Smooth muscle cell (in vitro differentiated cells): Measurements from ENCODE around the gene MED15. TPM values are rescaled to one million over a fixed set of nuclear protein-coding genes. Genes with fewer than 3 reads are reported as not detected.

ENCODE experiments used
- DNase-seq: peaks from one replicate; lab custom pipeline; 2025; ENCODE audit not compliant: unreplicated experiment; lab: John Stamatoyannopoulos, UW
- H2AFZ ChIP-seq: fragments of 200-600 bp; sonication (generic); 2 replicates; pipeline ENCODE4 v1.6.0; 2016; ENCODE audit warnings: antibody characterized with exemption, low read depth, mild to moderate bottlenecking
- H3F3A ChIP-seq: fragments of 200-600 bp; sonication (generic); 2 replicates; pipeline ENCODE4 v1.6.0; 2017; ENCODE audit warnings: antibody characterized with exemption, low read depth
- H3K27ac ChIP-seq: fragments of 200-600 bp; sonication (generic); 2 replicates; pipeline ENCODE4 v1.5.1; 2016; ENCODE audit warnings: low read depth, mild to moderate bottlenecking
- H3K27me3 ChIP-seq: fragments of 200-600 bp; sonication (generic); 2 replicates; pipeline ENCODE4 v1.6.1; 2016; ENCODE audit warnings: low read depth, mild to moderate bottlenecking
- H3K36me3 ChIP-seq: fragments of 200-600 bp; sonication (generic); 2 replicates; pipeline ENCODE4 v1.5.1; 2016; ENCODE audit warnings: low read depth
- H3K4me1 ChIP-seq: fragments of 200-600 bp; sonication (generic); 2 replicates; pipeline ENCODE4 v1.5.1; 2016; ENCODE audit warnings: low read depth
- H3K4me2 ChIP-seq: fragments of 200-600 bp; sonication (generic); 2 replicates; pipeline ENCODE4 v1.6.0; 2016; ENCODE audit warnings: mild to moderate bottlenecking
- H3K4me3 ChIP-seq: fragments of 200-600 bp; sonication (generic); 2 replicates; pipeline ENCODE4 v1.5.1; 2016; ENCODE audit warnings: mild to moderate bottlenecking
- H3K79me2 ChIP-seq: fragments of 200-600 bp; sonication (generic); 2 replicates; pipeline ENCODE4 v1.6.0; 2016; ENCODE audit warnings: low read depth, mild to moderate bottlenecking
- H3K9ac ChIP-seq: fragments of 200-600 bp; sonication (generic); 2 replicates; pipeline ENCODE4 v1.6.0; 2016; ENCODE audit warnings: low read depth
- H3K9me3 ChIP-seq: fragments of 200-600 bp; sonication (generic); replicated peaks from 2 replicates; pipeline ENCODE4 v1.5.1; 2016; ENCODE audit warnings: low read depth
- H4K20me1 ChIP-seq: fragments of 200-600 bp; sonication (generic); 2 replicates; pipeline ENCODE4 v1.6.0; 2016; ENCODE audit warnings: low read depth
- WGBS: methylation state at CpG from one replicate; pipeline ENCODE4 v1.1.7; 2016; ENCODE audit warnings: low lambda C conversion rate; 5-methylcytosine and 5-hydroxymethylcytosine counted together
- polyA plus RNA-seq: library from polyadenylated mRNA; unstranded; fragments of >200 nt; fragmentation: Nextera tagmentation; extraction: Ambion mirVana; gene quantifications from 2 replicates; pipeline ENCODE4 v1.2.1, GENCODE V29; 2016
- total RNA-seq: library from RNA; depleted of rRNA; stranded (reverse); fragments of >200 nt; gene quantifications from 2 replicates; pipeline ENCODE4 v1.2.3, GENCODE V29; 2014
- TF ChIP-seq, protein P1 (sequence below): fragments of 200-600 bp; sonication (generic); IDR thresholded peaks from 2 replicates; pipeline ENCODE4 v1.5.1; 2017; ENCODE audit warnings: borderline replicate concordance, mild to moderate bottlenecking, antibody characterized with exemption; ENCODE audit not compliant: insufficient read depth, poor library complexity, severe bottlenecking

MED15 gene
- total and polyA plus RNA-seq, 2 experiments from 2014 or later = 25.3 to 70.5 TPM

DNA sequence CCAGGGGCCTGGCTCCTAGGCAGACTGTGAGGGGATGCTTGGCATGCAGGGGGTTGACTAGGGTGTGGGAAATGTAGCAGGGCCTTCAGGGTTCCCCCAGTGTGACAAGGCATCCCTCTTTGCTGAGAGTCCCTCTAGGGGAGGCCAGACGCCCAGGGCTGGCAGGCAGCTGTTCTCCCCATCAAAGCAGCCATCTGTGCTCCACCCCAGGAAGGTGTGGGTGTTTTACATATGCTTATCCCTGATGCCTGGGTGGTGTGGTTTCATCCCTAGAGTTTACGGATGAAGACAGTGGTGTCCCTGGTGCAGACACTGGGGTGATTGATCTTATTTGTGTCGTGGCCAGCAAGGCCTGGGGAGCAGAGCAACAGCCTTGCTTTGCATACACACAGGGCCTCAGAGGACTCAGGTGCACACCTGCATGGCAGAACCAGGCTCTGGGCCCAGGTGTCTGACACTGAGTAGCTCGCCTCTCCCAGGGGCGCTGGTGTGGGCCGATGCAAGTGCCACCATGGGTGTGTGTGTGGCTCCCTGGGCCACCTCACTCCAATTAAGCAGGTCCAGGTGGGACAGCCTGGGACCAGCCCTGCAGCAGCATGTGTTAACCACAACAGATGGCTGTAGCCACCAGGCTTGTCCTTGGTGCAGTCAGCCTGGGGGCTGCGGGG lies 74.2 kb downstream of the MED15 start:
- Histone ChIP-seq H2AFZ (no peak overlapping the region), H3K27me3 (no peaks in the 10 kb centered on the region), H3K79me2 (peaks cover 11% of the 10 kb centered on the region), H3K27ac (no peak overlapping the region), H4K20me1 (peaks cover 88% of the 10 kb centered on the region), H3K9ac (no peak overlapping the region), H3K4me1 (no peaks in the 10 kb centered on the region), H3F3A (no peaks in the 10 kb centered on the region), H3K4me3 (no peak overlapping the region), H3K4me2 (no peak overlapping the region), H3K9me3 (no peaks in the 10 kb centered on the region), H3K36me3 (no peaks in the 10 kb centered on the region)
- no peak for DNase-seq
- TF ChIP-seq, protein P1, sequence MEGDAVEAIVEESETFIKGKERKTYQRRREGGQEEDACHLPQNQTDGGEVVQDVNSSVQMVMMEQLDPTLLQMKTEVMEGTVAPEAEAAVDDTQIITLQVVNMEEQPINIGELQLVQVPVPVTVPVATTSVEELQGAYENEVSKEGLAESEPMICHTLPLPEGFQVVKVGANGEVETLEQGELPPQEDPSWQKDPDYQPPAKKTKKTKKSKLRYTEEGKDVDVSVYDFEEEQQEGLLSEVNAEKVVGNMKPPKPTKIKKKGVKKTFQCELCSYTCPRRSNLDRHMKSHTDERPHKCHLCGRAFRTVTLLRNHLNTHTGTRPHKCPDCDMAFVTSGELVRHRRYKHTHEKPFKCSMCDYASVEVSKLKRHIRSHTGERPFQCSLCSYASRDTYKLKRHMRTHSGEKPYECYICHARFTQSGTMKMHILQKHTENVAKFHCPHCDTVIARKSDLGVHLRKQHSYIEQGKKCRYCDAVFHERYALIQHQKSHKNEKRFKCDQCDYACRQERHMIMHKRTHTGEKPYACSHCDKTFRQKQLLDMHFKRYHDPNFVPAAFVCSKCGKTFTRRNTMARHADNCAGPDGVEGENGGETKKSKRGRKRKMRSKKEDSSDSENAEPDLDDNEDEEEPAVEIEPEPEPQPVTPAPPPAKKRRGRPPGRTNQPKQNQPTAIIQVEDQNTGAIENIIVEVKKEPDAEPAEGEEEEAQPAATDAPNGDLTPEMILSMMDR = no peak
- 79% methylated on average over 7 of the region's 7 CpGs for WGBS

DNA sequence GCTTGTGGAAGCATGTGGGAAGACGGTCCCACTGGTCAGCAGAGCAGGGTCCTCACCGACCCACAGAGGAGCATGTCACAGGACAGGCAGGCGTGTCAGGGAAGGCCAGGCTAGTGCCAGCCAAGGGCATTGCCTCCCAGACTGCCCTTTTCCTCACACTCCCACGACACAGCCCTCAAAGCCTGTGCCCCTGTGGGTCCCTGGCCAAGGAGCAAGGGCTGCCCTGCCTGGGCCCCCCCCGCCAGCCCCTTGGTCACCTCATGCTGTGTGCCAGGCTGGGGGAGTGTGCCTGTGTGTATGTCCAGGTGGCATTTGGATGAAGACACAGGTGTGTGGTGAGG lies 74.7 kb downstream of the MED15 start:
- Histone ChIP-seq H4K20me1 (peaks cover 87% of the 10 kb centered on the region), H3K79me2 (peaks cover 11% of the 10 kb centered on the region), H2AFZ (no peak overlapping the region), H3F3A (no peaks in the 10 kb centered on the region), H3K27me3 (no peaks in the 10 kb centered on the region), H3K27ac (no peak overlapping the region), H3K4me1 (no peaks in the 10 kb centered on the region), H3K36me3 (no peaks in the 10 kb centered on the region), H3K9ac (no peak overlapping the region), H3K4me2 (no peak overlapping the region), H3K9me3 (no peaks in the 10 kb centered on the region), H3K4me3 (no peak overlapping the region)
- TF ChIP-seq, protein P1 = no peak
- DNase-seq = no peak
- WGBS = 92% methylated on average over 5 of the region's 5 CpGs

DNA sequence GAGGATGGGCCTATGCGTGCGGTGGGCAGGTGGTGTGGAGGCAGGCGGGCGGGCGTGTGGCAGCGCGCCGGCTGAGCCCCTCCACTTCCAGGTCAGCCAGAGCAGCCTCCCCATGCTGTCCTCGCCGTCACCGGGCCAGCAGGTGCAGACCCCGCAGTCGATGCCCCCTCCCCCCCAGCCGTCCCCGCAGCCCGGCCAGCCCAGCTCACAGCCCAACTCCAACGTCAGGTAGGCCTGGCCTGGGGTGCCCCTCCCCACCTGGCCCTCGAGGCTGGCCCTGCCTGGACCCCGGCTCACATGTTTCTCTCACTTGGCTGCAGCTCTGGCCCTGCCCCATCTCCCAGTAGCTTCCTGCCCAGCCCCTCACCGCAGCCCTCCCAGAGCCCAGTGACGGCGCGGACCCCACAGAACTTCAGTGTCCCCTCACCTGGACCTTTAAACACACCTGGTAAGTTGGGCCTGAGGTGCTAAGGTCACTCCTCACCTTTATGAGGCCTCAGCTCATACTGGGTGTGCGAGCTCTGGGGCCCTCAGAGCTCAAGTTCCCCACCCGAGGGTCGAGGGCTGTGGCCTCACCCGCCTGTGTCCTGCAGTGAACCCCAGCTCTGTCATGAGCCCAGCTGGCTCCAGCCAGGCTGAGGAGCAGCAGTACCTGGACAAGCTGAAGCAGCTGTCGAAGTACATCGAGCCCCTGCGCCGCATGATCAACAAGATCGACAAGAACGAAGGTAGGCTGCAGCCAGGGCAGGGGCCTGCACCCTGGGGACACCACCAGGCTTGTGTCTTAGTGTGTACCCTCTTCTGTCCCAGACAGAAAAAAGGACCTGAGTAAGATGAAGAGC lies 75.3 kb downstream of the MED15 start:
- H3K27ac ChIP-seq = no peak overlapping the region
- TF ChIP-seq, protein P1 = no peak
- peaks cover 81% of the 10 kb centered on the region for H4K20me1 ChIP-seq
- no peaks in the 10 kb centered on the region for H3K27me3 ChIP-seq
- H3K9me3 ChIP-seq = no peaks in the 10 kb centered on the region
- H3K36me3 ChIP-seq = no peaks in the 10 kb centered on the region
- no peaks in the 10 kb centered on the region for H3K4me1 ChIP-seq
- no peak overlapping the region for H3K4me2 ChIP-seq
- DNase-seq = no peak
- WGBS = over 99% methylated on average over 14 of the region's 33 CpGs
- no peak overlapping the region for H3K9ac ChIP-seq
- H2AFZ ChIP-seq = no peak overlapping the region
- H3K4me3 ChIP-seq = no peak overlapping the region
- no peaks in the 10 kb centered on the region for H3F3A ChIP-seq
- H3K79me2 ChIP-seq = peaks cover 11% of the 10 kb centered on the region
